Stimulated activated CD8-positive, alpha-beta memory T cell treated with anti-CD3 and anti-CD28 coated beads, Interleukin-7, amount 100 ng/mL, for 4 hours (primary cell): ENCODE results near the gene HHATL.

ENCODE experiments used
- DNase-seq, 2 donors: peaks; one replicate each; pipeline ENCODE4 v3.0.0-alpha.2; 2020; ENCODE audit warnings: low read depth in 2 of 2

The HHATL gene

GRCh38 chr3:42702066-42702951, at the start of gene HHATL:
Gene HHATL, minus strand, starts transcription at chr3:42702798. Its CDS starts 1,972 bp downstream, at chr3:42700826.
- DNase-seq = no peak

GRCh38 chr3:42751609-42752008, 49.0 kb upstream of the HHATL start:
- no peak for DNase-seq

- DNase-seq = no peak
Observed at GRCh38 chr3:42750834-42751233, 48.2 kb upstream of the HHATL start.

GRCh38 chr3:42749753-42750231, 47.2 kb upstream of the HHATL start:
- no peak for DNase-seq

- no peak for DNase-seq
Observed at GRCh38 chr3:42749025-42749752, 46.6 kb upstream of the HHATL start.

- no peak for DNase-seq
Observed at GRCh38 chr3:42747581-42747980, 45.0 kb upstream of the HHATL start.

- DNase-seq = no peak
Observed at GRCh38 chr3:42746455-42747450, 44.2 kb upstream of the HHATL start.

GRCh38 chr3:42745776-42746454, 43.3 kb upstream of the HHATL start:
- no peak for DNase-seq

GRCh38 chr3:42745291-42745745, 42.7 kb upstream of the HHATL start:
- no peak for DNase-seq

GRCh38 chr3:42743204-42743995, 40.8 kb upstream of the HHATL start:
- no peak for DNase-seq

- no peak for DNase-seq
Observed at GRCh38 chr3:42742688-42743087, 40.1 kb upstream of the HHATL start.

GRCh38 chr3:42742259-42742658, 39.7 kb upstream of the HHATL start:
- no peak for DNase-seq

GRCh38 chr3:42741796-42742195, 39.2 kb upstream of the HHATL start:
- no peak for DNase-seq

- DNase-seq = no peak
Observed at GRCh38 chr3:42739401-42740158, 37.0 kb upstream of the HHATL start.

GRCh38 chr3:42736531-42736930, 33.9 kb upstream of the HHATL start:
- no peak for DNase-seq

GRCh38 chr3:42736081-42736480, 33.5 kb upstream of the HHATL start:
- no peak for DNase-seq

GRCh38 chr3:42735615-42736014, 33.0 kb upstream of the HHATL start:
- no peak for DNase-seq

GRCh38 chr3:42735019-42735418, 32.4 kb upstream of the HHATL start:
- DNase-seq = no peak

- no peak for DNase-seq
Observed at GRCh38 chr3:42734263-42734860, 31.8 kb upstream of the HHATL start.
